OCI-LY3 (cell line): ENCODE data around the gene RAB11FIP4.

Source experiments
- EZH2phosphoT487 ChIP-seq: fragments of 200-600 bp; shearing (Covaris generic); IDR thresholded peaks from 2 replicates; pipeline ENCODE4 v1.6.1; 2018; ENCODE audit warnings: antibody characterized with exemption, mixed run types, low read depth
- TF ChIP-seq, protein P1 (sequence below): fragments of 200-600, 300-600 bp; sonication (generic); IDR thresholded peaks from 2 replicates; pipeline ENCODE4 v1.5.1; 2014; ENCODE audit warnings: antibody characterized with exemption, low read length, low read depth

DNA sequence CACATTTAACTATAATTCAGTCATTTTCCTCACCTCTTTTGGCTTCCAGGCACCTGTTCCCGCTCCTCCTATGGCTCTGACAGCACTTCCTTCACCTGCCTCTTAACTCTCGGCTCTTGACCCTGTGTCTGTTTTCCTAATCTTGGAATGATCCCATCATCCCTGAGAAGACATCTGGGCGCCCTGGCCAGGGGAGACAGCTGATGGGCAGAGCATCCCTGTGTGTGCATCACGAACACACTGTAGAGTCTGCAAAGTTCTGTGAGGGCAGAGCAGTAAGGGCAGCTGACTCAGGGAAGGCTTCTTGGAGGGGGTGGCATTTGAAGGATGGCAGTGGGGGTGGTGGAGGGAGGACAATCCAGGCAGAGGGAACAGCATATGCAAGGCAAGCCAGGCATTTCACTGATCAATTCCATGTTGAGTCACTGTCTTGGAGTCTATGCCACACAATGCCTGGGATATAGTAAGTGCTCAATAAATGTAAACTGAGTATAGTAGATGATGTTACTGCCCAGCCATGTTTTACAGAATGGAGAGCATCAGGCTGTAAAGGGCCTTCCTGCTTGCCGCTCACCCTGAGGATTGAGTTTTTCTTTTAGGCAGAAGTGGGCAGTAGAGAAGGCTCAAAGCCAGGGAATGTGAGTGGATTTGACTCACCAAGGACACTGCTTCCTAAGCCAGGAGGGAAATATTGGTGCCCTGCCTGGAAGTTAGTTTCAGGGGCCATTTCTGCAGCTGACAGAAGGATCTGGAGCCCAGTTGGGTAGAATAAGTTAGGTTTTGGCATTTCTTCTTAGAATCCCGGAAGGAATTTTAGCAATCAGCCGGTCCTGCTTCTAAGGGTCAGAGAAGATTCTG, 5.8 kb upstream of the RAB11FIP4 start:
- TF ChIP-seq, protein P1, sequence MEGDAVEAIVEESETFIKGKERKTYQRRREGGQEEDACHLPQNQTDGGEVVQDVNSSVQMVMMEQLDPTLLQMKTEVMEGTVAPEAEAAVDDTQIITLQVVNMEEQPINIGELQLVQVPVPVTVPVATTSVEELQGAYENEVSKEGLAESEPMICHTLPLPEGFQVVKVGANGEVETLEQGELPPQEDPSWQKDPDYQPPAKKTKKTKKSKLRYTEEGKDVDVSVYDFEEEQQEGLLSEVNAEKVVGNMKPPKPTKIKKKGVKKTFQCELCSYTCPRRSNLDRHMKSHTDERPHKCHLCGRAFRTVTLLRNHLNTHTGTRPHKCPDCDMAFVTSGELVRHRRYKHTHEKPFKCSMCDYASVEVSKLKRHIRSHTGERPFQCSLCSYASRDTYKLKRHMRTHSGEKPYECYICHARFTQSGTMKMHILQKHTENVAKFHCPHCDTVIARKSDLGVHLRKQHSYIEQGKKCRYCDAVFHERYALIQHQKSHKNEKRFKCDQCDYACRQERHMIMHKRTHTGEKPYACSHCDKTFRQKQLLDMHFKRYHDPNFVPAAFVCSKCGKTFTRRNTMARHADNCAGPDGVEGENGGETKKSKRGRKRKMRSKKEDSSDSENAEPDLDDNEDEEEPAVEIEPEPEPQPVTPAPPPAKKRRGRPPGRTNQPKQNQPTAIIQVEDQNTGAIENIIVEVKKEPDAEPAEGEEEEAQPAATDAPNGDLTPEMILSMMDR, result no peak
- no peak for TF ChIP-seq EZH2phosphoT487
